HL-60 (cell line): ENCODE results near the gene WDR33.

Experiments used
- POLR2AphosphoS5 ChIP-seq: IDR thresholded peaks from 2 replicates; pipeline ENCODE4 v1.6.1; 2012; ENCODE audit warnings: low read depth
- SPI1 ChIP-seq: IDR thresholded peaks from 2 replicates; pipeline ENCODE4 v1.6.1; 2012; ENCODE audit warnings: low read depth, mild to moderate bottlenecking, borderline replicate concordance
- TF ChIP-seq, protein P1 (sequence below): IDR thresholded peaks from one replicate; pipeline ENCODE4 v1.5.1; 2011; ENCODE audit warnings: low read length, control low read depth, inconsistent platforms; ENCODE audit not compliant: insufficient read depth
- TF ChIP-seq, protein P2 (sequence below): IDR thresholded peaks from 2 replicates; pipeline ENCODE4 v1.6.1; 2012; ENCODE audit warnings: low read depth; ENCODE audit not compliant: insufficient replicate concordance

DNA sequence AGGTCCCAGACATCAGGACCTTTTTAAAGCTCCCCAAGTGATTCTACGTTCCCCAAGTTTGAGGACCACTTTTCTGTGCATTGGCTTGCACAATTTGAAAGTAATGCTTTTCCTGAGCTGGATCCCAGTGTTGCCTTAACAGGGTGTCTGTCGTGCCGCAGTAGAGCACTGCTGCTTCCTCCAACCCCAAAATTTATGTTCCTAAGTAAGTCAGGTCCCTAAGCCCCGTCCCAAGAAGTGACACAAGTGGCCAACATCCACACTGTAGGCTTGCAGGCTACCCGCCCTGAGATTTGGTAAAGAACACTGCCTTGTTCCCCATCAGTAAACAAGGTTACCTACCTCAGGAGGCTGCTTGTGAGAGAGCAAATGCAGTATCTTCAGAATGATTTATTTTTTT, 107.7 kb downstream of the WDR33 start:
- TF ChIP-seq, protein P1, sequence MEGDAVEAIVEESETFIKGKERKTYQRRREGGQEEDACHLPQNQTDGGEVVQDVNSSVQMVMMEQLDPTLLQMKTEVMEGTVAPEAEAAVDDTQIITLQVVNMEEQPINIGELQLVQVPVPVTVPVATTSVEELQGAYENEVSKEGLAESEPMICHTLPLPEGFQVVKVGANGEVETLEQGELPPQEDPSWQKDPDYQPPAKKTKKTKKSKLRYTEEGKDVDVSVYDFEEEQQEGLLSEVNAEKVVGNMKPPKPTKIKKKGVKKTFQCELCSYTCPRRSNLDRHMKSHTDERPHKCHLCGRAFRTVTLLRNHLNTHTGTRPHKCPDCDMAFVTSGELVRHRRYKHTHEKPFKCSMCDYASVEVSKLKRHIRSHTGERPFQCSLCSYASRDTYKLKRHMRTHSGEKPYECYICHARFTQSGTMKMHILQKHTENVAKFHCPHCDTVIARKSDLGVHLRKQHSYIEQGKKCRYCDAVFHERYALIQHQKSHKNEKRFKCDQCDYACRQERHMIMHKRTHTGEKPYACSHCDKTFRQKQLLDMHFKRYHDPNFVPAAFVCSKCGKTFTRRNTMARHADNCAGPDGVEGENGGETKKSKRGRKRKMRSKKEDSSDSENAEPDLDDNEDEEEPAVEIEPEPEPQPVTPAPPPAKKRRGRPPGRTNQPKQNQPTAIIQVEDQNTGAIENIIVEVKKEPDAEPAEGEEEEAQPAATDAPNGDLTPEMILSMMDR, result no peak
- TF ChIP-seq SPI1 (no peak), POLR2AphosphoS5 (no peak)
- TF ChIP-seq, protein P2, sequence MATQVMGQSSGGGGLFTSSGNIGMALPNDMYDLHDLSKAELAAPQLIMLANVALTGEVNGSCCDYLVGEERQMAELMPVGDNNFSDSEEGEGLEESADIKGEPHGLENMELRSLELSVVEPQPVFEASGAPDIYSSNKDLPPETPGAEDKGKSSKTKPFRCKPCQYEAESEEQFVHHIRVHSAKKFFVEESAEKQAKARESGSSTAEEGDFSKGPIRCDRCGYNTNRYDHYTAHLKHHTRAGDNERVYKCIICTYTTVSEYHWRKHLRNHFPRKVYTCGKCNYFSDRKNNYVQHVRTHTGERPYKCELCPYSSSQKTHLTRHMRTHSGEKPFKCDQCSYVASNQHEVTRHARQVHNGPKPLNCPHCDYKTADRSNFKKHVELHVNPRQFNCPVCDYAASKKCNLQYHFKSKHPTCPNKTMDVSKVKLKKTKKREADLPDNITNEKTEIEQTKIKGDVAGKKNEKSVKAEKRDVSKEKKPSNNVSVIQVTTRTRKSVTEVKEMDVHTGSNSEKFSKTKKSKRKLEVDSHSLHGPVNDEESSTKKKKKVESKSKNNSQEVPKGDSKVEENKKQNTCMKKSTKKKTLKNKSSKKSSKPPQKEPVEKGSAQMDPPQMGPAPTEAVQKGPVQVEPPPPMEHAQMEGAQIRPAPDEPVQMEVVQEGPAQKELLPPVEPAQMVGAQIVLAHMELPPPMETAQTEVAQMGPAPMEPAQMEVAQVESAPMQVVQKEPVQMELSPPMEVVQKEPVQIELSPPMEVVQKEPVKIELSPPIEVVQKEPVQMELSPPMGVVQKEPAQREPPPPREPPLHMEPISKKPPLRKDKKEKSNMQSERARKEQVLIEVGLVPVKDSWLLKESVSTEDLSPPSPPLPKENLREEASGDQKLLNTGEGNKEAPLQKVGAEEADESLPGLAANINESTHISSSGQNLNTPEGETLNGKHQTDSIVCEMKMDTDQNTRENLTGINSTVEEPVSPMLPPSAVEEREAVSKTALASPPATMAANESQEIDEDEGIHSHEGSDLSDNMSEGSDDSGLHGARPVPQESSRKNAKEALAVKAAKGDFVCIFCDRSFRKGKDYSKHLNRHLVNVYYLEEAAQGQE, result no peak
